GM21390 (cell line): ENCODE results near the gene DPYD.

ENCODE experiments used
- ATAC-seq: cut with Tn5 transposase; IDR thresholded peaks from one replicate; pipeline ENCODE4 v1.9.1; 2021; ENCODE audit not compliant: unreplicated experiment

DPYD gene

DNA sequence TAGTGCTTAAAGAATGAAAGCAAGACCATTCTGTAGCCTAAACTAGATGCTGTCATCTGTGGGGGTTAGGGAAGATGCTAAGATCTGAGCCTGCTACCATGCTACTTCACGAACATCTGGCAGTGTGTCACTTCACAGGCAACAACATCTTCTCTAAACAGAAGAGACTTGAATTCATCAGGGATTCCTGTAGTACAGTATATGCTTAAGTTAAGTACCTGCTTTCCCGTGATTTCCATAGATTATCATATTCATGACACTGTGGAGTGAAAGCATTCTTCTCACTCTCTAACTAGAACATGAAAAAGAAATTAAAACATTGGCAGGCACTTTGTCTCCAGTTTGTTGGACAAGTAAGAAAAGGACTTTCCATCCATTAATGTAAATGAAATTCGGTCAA, 808.4 kb downstream of the DPYD start:
- no peak for ATAC-seq

DNA sequence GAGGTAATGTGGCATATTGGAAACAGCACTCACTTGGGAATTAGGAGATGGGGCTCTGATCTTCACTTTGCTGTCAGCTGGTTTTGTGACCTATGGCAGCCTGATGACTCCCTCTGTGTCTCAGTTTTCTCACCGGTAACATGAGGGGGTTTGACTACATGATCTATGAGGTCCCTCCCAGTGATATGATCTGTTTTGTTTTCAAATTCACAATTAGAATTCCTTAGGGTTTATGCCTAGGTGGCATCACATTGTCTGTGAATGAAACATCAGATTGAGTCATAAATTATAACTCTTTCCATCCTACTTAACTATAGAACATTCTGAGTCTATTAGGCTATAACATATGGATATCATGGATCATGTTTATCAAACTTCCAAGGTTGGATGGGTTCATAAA, 812.7 kb downstream of the DPYD start:
- ATAC-seq: no peak

DNA sequence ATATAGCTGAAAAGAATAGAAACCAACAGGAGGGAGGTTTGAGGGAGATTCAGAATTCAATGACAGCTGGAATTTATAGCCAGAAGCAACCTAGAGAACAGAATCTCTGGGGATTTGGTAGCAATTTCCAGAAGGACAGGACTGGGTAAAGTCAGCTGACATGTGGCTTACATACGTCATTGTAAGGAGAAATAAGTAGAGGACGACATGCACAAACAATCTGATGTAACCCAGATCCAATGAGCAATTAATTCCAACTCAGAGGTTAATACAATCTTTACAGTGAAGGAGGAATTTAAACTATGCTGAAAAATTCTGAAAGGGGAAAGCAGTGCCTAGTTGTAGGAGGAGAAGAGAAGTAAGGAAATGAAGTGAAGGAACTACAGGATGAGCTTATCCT, 815.3 kb downstream of the DPYD start:
- ATAC-seq: no peak

- ATAC-seq: no peak
Measured at GRCh38 chr1:97101509-97101908, 819.3 kb downstream of the DPYD start.

GRCh38 chr1:97097404-97097925, 823.4 kb downstream of the DPYD start:
- ATAC-seq: no peak

DNA sequence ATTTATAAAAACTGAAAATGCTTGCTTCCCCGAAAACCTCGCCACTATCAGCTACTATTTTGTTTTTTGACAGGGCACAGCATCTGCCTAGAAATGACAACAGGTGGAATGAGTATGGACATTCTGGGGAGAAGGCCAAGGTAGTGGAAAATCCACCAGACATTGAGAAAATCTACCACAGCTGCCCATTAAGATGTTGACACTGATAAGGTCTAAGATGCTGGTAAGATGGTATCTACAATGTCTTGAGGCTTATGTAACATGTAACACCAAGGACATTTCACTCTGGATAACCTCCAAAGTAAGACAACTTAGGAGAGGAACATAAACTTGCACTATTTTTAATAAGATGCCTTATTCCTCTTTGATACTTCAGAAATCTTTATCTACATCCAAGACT, 825.1 kb downstream of the DPYD start:
- ATAC-seq: no peak

- no peak for ATAC-seq
Measured at GRCh38 chr1:97094247-97094972, 826.4 kb downstream of the DPYD start.

DNA sequence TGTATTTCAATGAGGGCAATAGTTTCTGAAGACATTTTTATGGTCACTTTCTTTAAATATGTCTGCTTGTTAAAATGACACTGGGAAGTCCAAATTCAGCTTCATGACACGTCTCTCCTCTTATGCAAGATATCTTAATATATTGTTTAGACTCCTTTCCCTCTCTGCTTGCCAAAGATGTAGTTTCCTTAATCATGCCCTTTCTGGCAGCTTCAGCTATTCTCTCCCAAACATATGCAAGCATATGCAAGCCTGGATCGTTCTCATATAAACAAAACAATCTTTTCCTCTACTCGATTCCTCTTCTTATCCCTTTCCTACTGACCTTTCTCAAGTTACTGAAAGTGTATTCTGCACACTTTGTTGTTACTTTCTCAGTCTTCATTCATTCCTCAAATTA, 827.1 kb downstream of the DPYD start:
- ATAC-seq: no peak

DNA sequence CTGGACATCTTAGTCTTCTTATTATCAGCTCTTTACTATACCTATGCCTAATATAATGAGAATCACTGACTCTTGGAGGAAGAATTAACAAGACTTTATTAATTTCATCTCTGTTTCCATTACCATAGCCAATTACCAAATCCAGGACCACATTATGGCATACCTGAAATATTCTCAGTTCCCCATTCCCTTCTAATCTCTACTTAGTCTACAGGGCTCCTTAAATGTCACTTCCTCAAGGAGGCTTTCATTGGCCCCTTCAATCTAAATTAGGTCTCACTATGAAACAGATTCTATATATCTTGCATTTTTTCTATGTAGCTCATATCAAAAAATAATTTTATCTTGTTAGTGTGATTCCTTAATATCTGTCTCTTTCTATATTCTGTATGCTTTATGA, 828.0 kb downstream of the DPYD start:
- ATAC-seq: no peak

DNA sequence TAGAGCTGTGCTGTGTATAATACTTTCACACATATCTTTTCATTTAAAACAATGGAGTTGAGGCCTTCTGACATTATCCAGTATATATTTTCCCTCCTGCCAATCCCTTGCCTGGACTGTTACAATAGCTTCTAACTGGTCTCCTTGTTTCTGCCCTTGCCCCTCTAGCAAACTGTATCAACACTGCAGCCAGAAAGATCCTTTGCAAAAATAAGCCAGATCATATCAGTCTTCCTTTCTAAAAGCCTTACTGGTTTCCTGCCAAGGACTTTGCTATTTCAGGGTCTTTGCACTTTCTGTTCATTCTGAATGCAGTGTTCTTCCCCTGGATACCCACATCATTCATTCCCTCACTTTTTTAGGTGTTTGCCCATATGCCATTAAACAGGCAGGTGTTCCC, 829.2 kb downstream of the DPYD start:
- no peak for ATAC-seq

- no peak for ATAC-seq
Measured at GRCh38 chr1:97091263-97091662, 829.6 kb downstream of the DPYD start.

DNA sequence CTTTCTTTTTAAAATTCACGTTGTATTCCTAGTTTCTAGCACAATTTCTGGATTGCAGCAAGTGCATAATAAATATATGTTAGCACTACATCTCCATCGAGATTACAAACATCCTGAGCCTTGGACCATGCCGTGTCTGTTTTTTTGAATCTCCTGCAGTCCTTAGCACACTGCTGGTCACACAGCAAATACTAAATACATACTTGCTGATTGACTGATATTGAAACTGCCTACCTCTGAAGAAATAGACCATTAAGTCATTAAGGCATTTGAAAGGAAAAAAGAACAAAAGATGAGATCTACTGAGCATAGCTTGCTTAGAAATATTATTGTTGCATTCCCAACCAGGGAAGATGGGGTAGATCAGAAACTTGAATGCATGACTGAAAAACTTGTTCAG, 830.1 kb downstream of the DPYD start:
- no peak for ATAC-seq

- ATAC-seq: no peak
Measured at GRCh38 chr1:97089173-97089572, 831.7 kb downstream of the DPYD start.

GRCh38 chr1:97088391-97088790, 832.4 kb downstream of the DPYD start:
- ATAC-seq: no peak

DNA sequence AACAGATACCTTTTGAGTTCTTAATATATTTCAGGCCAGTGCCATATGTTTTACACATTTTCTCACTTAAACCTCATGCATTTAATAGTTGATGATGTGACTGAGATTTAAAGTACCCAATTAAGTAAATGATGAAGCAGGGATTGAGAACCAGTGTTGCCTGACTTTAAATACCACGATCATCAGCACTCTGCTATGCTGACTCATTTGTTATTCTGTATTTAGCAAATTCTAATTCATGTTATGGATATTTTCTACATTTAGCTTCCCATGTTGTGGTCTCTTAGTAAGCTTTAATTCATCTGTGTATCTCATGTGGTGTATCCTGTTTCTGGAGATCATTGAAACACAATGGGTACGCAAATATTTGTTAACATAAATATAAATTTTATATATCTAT, 836.3 kb downstream of the DPYD start:
- no peak for ATAC-seq

GRCh38 chr1:97082160-97082848, 838.5 kb downstream of the DPYD start:
- no peak for ATAC-seq

DNA sequence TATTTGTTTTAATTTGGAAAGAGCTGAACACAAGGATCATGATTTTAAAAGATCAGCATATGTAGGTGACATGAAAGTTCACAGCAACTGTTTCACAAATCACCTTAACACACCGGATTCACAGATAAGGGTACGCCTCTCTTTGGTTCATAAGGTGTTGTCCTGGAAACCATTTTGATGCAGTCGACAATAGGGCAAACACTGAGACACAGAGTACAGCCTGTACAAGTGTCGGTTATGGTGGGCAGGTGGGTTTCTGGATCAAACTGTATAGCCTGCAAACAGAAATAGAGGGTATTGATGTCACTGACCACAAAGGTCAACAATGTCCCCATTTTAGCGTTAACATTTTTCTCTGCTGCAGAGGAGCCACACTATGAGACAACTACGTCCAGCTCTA, 842.0 kb downstream of the DPYD start:
- ATAC-seq: no peak

DNA sequence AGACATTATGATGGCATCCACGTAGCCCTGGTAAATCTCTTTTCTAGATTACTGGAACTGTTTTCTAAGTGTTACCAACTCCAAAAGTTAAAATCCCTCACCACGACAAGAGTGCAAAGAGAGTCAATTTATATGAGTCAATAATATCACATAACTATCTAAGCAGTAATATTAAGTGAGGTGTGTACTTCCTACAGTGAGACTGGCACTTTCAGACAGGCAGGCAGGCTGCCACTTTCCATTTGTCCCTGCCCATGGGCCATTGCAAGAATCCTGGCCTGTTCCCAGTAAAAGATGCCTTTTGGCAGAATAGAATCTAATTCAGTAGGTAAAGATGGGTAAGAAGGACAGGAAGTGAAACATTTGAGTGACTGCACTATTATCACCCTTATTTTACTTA, 843.6 kb downstream of the DPYD start:
- ATAC-seq: no peak

DNA sequence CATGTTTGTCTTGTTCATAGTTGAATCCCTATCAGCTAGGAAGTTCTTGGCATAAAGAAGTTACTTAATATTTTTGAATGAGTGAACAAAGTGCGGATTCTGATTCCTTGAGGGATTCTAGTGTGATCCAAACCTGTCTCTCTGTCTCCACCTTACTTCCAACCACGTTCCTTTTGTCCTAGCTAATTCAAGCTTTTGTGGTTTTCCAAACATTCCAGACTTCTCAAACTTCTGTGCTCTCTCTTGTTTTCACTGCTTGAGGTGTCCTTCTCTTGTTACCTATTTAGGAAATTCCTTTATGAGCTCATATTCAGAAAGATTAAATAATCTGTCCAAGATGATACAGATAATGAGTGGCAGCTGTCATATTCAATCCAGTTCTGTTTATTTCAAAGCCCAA, 846.1 kb downstream of the DPYD start:
- no peak for ATAC-seq

GRCh38 chr1:97073936-97074335, 846.9 kb downstream of the DPYD start:
- no peak for ATAC-seq

DNA sequence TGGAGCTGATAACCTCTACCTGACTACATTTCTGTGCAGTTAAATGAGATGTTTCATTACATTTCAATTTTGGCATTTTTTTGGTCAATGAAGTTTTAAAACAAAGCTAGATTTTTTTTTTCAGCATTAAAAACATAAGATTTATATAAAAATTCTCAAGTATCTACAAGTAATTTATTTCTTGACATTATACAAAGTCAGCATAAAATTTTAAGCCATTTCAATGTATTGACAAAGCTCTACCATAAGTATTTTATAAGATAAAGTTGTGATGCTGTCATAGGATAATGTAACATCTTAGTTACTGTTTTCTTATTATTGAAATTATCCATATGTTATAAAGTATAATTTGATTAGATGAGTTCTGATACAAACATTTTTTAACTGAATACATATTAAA, 847.7 kb downstream of the DPYD start:
- ATAC-seq: no peak

DNA sequence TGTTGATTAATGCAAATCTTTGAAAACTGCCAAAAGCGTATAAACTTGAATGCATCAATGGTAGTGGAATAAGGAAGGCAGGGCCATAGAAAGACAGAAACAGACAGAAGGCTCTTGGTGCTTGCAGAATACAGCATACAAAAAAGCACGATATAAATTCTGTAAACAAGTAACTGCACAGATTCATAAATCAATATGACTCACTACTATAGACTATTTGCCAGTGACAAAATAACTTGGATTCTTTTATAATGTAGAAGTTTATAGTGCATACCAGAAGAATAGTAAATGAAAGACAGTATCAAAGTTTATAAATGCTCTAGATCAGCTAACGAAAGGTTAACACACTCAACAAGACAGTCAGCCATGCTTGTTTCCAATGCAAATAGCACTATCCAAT, 849.7 kb downstream of the DPYD start:
- ATAC-seq: no peak

GRCh38 chr1:97070376-97070775, 850.5 kb downstream of the DPYD start:
- no peak for ATAC-seq
